ENCODE measurements around the gene SH3RF1.

Gene SH3RF1

GRCh38 chr4:169059306-169060211, 211.2 kb downstream of the SH3RF1 start:
- DNase-seq, result no peak

DNA sequence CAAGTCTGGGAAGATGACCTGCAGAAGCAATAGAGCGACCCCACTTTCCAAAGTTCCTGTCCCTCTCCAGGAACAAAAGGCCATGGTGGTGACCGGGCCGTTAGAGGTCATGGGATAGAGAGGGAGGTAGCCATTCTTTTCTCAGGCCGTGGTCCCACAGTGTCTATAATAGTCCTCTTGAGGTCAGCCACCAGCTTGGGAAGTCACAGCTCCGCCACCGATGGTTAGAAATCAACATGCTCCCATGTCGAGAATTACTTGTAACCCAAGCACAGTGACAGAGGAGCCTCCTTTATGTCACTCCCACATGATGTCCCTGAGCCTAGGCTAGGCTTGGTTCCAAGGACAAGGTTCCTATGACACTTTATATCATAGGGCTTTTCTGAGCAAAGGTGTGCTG, 212.4 kb downstream of the SH3RF1 start:
- DNase-seq, result no peak

DNA sequence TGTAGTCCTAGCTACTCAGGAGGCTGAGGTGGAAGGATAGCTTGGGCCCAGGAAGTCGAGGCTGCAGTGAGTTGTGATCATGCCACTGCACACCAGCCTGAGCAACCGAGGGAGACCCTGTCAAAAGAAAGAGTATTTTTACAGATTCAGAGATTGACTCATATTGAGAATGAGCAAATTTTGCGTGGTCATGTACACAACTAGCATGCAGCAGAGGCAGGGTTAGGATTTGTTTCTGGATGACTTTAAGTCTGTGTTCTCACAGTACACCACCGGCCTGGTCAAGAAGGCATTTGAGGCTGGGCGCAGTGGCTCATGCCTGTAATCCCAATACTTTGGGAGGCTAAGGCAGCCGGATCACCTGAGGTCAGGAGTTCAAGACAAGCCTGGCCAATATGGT, 215.9 kb downstream of the SH3RF1 start:
- DNase-seq, result no peak

DNA sequence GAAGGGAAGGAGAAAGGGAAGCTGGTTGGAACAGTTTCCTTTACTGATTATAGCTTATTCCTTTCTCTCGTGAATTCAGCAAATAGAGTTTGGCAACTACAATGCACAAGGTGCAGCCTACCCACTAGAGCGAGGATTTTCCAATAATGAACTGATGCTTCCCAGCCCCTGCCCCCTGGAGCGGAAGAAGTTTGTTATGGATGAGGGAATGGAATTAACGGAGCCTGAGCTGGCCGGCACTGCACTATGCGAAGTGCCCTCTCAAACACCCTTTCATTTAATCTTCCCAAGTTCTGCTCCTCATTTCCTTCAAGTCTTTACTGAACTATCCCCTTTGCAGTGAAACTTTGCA, 218.2 kb downstream of the SH3RF1 start:
- no peak for DNase-seq

- no peak for DNase-seq
Measured at GRCh38 chr4:169051761-169052593, 218.8 kb downstream of the SH3RF1 start.

DNA sequence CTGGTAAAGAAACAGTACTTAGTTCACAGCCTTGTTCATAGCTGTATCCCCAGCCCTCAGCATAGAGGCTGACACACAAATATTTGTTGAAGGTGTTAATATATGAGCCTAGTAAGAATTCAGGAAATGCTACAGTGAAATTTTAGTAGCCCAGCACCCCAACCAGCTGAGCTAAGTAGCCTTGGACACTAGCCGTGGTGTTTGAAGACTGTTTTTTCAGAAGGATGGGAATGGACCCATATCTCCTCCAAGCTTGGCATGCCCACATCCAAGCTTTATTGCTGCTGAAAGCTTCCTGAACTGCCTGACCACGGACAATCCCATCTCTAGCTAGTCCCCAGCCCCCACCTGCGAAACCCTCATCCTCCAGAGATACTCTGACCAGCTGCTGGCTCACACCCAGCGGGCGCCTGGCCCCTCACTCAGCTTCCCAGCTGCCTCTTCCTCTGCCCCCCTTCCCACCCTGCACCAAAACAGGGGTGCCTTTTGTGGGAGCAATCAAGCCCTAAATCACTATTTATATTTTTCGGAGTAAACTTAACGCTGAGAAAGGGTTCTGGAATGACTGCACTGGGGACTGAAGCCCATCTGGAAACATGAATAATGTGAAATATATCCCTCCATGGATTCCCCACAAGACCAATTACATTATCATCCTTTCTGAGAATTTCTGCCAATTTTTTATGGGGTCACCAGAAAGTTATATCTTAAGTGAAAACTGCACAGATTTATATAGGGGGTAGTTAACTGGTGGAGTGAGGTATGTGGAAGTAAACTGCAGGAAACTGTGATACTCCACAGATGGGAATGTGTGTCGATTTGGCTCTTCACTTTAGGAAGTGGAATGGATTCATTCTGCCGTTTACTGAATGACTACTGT, 219.6 kb downstream of the SH3RF1 start:
- DNase-seq, result no peak

DNA sequence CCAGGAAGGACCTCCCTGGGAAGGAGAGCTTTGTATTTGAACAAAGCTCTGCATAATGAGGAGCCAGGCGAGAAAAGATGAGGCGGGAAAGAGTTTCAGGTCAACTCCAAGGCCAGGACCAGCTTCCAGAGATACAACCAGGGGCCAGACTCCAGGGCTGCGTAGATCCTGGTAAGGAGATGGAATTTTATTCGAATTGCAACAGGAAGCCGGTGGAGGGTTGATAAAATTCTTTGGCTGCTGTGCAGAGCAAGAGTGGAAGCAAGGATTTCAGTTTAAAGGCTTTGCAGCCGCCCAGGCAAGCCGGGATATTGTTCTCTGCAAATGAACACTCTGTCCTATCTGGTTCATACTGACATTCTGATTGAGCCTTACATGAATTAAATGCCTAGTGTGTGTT, 220.5 kb downstream of the SH3RF1 start:
- DNase-seq, result no peak

GRCh38 chr4:169048868-169049414, 221.8 kb downstream of the SH3RF1 start:
- DNase-seq, result no peak

- no peak for DNase-seq
Measured at GRCh38 chr4:169047956-169048355, 222.8 kb downstream of the SH3RF1 start.

DNA sequence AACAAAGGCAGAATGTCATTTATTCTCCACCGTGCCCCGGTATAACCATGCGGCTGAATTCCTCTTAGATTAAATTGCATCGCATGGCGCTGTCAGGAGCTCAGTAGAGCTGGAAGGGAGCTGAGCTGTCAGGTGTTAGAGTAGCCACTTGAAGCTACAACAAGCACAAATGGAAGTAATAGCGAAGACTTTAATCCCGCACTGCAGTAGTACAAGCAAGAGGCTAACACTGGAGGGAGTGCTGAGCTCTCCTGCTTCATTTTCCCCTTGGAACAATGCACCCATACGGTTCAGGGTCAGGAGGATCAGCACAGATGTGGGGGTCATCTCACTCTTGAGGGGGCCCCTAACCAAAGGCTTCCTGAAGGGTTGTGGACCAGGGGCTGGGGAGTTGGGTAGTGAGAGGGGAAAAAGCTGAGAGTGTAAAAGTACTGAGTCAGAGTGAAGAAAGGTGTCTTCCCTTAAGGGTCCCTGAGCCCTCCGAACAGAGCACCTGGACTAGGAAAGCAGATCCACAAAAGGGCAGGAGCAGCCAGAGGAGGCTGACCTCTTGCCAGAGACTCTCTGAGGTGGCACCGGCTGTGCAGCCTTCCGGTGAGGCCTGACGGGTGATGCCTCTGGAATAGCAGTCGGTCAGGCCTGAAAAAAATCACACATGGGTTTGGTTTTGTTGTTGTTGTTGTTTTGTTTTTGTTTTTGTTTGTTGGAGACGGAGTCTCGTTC, 224.7 kb downstream of the SH3RF1 start:
- no peak for DNase-seq

GRCh38 chr4:169044714-169045447, 225.9 kb downstream of the SH3RF1 start:
- DNase-seq, result no peak

All from stimulated activated CD4-positive, alpha-beta T cell treated with anti-CD3 and anti-CD28 coated beads, Interleukin-2, amount 100 ng/mL, for 24 hours (primary cell).